Femur (tissue), 1 donor: Measurements from ENCODE around the gene HMGN4.

Source experiments
- DNase-seq: peaks from one replicate; pipeline ENCODE4 v3.0.0-alpha.2; 2017

The HMGN4 gene

GRCh38 chr6:26588965-26589364, 50.8 kb downstream of the HMGN4 start:
- no peak for DNase-seq

- no peak for DNase-seq
Observed at GRCh38 chr6:26592649-26593048, 54.5 kb downstream of the HMGN4 start.

GRCh38 chr6:26593278-26594130, 55.3 kb downstream of the HMGN4 start:
- DNase-seq = no peak

- DNase-seq = no peak
Observed at GRCh38 chr6:26594131-26594498, 55.9 kb downstream of the HMGN4 start.

DNA sequence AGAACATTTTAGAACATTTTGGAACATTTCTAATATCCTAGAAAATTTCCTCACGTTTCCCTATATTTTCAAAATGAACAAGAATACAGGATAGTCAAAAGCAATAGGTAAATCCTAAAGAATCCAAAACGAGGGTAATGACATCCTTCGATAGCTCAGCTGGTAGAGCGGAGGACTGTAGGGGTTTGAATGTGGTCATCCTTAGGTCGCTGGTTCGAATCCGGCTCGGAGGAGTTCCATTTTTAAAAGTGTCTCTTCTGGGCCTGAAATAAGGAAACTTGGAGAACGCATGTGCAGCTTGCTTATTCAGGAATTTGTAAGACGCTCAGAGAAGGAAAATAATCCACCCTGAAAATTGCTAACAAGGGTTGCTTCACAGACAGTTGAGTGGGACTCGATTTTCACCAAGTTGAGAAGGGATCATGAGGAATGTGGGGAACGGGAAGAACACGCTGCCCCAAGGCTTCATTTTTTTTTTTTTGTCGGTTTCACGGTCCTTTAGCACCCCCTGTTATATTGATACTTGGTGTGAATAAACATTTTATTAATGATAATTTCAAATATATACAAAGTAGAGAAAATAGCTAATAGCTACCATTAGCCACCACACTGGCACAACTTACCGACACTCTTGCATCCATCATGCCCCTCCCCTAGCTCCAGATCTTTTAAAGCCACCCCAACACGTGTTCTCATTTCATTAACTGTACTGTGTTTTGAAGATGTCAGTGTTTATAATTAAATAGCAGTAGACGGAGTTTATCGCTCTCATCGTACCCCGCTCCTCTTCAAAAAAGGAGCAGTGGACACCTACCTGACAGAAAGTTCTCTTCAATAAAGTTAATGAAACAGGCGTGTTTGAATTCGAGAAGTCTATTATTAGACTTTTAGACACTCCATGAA, 56.8 kb downstream of the HMGN4 start:
- no peak for DNase-seq

GRCh38 chr6:26595669-26596269, 57.6 kb downstream of the HMGN4 start:
- peak; percentile 93 for DNase-seq
